Stimulated activated CD4-positive, alpha-beta T cell treated with anti-CD3 and anti-CD28 coated beads, TNF-alpha, amount 100 ng/mL, for 48 hours (primary cell): ENCODE results near the gene SNX14.

Experiments used
- DNase-seq, 3 donors: peaks; one replicate each; pipeline ENCODE4 v3.0.0-alpha.2; 2020; ENCODE audit warnings: low read depth in 3 of 3

Gene SNX14

DNA sequence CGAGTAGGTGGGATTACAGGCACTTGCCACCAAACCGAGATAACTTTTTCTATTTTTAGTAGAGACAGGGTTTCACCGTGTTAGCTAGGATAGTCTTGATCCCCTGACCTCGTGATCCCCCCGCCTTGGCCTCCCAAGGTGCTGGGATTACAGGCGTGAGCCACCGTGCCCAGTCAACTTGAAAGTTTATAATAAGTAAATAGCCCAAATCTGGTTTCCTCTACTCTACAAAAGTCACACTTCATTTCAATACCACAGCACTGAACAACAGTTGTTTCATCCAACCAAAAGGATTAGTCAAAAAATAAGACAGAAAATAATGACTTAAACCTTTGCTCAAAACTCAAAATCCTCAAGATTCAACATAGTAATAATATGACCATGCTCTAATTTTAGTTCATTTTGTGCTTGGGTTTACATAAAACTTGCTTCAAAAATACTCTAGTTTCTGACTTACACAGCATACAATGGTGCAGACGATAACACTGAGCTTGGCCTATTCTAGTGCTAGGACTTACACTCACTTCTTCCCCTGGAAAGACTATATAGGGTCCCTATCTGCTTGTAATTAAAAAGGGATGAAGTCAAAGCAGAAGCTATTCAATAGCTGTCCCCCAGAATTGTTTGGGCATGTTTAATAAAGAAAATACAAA lies 87.1 kb downstream of the SNX14 start:
- peak in 1 of 3 donors; percentile 8 for DNase-seq

DNA sequence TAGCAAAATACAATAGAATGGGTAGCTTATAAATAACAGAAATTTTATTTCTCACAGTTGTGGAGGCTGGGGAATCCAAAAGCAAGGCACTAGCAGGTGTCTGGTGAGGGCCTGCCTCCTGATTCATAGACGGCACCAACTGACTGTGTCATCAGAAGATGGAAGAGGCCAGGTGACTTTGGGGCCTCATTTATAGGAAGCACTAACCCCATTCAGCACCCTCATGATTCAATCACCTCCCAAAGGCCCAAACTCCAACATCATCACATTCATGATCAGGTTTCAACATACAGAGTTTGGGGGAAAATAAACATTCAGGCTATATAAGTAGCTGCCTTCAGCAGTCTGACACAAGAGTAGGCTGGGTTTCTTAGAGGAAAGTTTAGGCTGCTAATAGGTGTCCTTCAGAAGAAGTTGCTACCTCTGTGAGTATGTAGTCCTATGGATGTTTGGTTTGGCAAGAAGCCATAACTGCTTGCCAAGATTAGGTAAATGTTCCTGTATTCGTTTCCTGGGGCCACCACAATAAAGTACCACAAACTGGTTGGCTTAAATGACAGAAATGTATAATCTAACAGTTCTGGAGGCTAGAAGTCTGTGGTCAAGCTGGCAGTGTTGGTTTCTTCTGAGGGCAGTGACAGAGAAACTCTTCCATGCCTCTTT lies 94.9 kb downstream of the SNX14 start:
- no peak for DNase-seq

DNA sequence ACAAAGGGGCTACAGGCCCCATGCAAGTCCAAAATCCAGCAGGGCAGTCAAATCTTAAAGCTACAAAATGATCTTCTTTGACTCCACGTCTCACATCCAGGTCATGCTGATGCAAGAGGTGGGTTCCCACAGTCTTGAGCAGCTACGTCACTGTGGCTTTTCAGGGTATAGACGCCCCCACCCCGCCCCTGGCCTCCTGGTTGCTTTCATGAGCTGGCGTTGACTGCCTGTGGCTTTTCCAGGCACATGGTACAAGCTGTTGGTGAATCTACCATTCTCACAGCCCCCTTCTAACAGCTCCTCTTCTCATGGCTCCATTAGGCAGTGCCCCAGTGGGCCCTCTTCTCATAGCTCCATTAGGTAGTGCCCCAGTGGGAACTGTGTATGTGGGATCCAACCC lies 96.8 kb downstream of the SNX14 start:
- DNase-seq: no peak

DNA sequence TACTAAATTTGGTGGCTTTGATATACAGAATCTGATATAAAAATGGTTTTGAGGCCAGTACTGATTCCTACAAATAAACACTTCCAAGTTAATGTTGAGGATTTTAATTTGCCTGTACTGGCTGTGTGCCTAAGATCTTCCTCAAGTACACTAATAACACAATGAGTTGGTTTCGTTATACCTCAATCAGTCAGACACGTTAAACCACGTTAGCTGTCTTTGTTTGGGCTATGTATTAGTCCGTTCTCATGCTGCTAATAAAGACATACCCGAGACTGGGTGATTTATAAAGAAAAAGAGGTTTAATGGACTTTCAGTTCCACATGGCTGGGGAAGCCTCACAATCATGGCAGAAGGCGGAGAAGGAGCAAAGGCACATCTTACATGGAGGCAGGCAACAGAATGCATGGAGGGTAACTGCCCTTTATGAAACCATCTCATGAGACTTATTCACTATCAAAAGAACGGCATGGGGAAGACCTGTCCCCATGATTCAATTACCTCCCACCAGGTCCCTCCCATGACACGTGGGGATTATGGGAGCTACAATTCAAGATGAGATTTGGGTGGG lies 97.6 kb downstream of the SNX14 start:
- DNase-seq: no peak

DNA sequence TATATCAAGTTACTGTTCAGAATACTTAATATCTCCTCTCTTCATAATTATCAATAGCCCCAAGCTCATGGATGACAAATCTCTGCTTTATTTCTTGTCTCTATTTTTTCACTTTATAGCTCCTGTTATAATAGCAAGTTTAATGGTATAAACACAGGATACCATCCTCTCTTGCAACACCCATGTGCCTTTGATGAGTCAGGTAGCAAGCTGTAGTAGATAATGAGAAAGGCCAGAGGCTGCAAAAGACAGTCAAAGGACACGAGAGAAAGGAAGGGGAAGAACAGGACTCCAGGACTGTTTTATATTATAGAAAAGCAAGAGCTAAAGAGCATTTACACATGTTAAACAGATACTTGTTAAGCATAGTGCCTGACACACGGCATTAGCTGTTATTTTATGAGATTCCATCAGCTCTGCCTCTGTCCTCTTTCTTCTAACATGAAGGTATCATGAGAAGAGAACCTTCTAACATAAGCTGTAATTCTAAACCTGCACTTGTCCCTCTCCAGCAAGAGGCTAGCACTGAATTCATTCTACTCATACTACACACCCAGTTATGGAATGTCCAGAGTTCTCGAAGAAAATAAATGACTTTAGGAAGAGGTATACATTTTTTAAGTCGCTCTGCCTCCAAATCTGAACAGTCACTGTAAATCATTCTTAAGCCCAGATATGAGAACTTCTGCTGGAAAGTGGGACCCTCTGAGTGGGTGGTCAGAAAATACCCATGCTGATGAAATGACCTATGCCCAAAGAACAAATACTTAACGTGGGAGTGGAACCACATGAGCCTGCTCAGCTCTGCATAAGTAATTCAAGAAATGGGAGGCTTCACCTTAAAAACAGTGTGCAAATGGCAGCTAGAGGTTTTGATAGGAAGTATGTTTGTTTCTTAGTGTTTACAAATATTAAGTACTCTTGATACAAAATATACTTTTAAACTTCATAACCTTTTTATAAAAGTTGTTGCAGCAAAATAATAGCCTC lies 98.8 kb downstream of the SNX14 start:
- DNase-seq: no peak

DNA sequence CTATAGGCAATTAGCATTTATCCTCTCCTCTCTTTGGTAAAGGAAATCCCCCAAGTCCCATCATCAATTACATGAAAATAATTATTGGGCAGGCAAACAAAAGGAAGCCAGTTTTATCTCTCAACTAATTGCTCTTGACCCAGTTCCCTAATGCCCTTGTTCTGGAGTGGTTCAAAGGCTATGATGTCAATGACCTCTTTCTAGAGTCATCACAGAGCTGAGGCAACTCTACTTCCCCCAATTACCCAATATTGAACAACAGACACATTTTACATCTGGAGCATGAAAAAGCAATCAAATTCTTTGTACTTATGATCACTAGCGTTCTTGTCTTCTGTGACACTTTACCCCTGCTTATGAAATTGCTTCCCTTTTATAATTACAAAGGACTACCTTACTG lies 100.3 kb downstream of the SNX14 start:
- DNase-seq: no peak

DNA sequence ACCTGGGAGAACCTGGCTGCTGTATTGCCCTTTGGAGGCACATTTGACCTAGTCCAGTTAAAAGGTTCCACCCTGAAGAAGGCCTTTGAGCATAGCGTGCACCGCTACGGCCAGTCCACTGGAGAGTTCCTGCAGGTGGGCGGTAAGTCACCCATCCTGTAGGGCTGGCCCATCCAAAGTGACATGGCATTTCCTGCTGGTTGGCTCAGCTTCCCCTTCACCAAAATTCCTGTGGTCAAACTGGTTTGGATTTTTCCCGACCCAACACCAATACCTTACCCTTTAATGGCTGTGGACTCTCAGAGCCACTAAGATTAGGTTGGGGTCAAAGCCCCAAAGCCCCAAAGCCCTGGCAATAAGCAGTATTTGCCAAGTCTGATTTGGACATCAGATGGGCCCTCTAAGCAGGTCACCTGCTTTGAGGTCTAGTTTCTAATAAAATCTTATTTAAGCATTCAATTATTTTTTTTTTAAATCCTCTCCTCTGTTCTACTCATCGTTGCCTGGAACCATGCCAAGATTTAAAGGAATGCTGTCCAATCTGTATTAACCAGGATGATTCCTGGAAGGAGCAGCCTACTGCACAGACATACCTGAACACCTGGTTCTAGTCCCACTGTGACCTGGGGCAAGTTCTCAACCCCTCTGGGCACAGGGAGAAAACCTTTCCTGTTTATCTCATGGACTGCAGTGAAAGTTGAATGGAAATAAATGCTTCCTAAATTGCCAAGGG lies 103.0 kb downstream of the SNX14 start:
- DNase-seq: no peak

DNA sequence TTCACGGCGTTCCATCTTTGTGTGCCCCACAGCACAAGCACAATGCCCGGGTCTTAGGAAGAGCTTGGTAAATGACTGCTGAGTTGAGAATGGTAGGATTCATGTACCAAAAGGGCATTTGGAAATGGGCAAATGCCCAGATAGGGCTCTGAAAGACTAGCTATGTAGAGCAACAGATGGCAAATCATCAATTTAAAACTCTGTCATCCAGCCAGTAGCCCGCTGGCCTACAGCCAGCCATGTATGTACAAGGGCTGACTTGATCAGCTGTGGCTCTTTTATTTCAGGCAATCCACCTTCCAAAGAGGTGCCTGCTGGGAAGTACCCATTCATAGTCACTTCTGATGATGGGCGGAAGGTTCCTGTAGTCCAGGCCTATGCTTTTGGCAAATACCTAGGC lies 108.7 kb downstream of the SNX14 start:
- no peak for DNase-seq

DNA sequence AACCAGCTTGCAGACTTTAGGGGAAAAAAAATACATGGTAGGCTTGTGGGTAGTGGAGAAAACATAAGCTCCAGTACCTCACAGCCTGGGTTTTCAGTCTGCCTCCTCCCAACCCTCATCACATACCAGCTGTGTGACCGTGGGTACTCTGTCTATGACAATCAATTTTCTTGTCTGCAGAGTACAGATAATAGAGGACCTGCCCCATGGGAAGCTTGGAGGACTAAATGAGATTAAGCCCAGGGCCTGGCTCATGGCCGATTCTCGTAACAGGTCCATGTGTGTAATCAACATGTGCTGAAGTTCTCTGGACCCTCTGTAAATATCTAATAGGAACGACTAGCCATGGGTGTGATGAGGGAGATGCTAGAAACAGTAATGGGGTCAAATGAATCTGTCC lies 109.8 kb downstream of the SNX14 start:
- DNase-seq: no peak

DNA sequence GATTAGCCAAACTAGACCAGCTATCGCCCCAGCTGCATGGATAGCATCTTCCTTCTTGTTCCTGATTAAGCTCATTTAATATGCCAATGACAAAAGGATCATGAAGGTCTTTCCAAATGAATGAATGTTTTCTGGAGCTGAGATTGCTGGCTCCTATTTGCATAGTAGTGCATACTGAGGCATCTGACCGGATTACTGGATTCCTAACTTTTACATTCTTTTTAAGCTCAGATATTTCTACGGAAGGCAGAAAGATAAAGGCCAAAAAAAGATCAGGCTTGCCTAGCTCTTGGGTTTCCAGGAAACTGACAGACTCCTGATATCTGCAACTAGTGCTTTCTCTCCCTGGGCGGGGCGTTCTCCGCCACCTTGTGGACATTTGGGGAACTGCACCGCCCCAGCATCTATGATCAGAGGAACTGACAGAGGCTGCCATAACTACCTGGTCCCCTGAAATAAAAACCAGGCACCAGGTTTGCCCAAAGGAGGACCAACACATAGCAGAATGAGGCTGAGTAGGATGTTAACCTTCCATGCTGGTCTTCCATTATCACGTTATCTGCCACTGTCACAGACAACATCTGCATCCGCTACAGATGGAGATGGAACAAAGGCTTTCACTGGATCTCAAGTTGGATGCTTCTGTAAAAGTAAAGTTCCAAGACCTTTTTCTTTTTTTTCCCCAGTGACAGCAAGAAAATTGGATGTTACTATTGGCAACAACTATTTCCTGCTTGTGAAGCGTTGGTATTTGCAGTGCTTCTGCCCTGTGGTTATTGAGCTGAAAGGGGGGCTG lies 110.6 kb downstream of the SNX14 start:
- DNase-seq: peak; percentile 69 to 78 (median 74)

DNA sequence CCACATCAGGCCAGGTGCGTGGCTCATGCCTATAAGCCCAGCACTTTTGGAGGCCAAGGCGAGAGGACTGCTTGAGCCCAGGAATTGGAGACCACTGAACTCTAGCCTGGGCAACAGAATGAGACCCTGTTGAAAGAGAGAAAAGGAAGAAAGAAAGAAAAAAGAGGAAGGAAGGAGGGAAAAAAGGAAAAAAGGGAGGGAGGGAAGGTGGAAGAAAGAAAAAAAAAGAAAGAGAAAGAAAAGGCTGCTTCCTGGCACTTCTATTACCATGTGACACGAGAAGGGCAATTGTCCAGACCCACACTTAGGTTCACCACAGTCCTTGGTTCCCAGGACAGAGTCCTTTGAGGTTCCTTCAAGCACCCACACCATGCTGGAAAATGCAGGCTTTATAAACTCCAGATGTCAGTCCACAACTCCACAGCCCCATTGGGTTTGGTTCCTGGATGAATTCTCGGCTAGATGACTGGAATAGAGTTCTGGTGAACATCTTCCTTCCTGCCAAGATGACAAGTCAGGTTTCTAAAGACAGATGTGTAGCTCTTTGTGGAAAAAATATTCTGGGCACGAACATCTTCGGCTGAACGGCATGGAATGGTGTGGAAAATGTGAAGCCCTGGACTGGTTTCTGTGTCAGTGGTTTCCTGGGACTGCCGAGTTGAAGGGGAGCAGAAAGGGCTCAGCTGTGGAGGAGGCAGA lies 111.3 kb downstream of the SNX14 start:
- no peak for DNase-seq

DNA sequence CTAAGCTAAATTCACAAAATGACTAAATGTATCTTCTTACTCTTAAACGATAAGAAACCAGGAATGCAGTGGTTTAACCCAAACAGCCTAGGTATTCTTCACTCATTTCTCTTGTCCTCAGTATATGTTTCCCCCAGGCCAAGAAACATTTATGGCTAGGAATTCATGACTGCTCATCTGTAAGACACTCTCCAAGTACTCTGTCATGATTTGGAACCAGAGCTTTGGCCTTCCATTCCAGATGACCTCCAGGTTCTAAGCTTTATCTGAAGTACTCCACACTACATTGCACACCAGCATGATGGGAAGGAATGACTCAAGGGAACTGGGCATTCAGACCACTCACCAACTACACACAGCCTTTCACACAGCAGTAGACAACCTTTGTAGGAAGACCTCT lies 114.5 kb downstream of the SNX14 start:
- no peak for DNase-seq

DNA sequence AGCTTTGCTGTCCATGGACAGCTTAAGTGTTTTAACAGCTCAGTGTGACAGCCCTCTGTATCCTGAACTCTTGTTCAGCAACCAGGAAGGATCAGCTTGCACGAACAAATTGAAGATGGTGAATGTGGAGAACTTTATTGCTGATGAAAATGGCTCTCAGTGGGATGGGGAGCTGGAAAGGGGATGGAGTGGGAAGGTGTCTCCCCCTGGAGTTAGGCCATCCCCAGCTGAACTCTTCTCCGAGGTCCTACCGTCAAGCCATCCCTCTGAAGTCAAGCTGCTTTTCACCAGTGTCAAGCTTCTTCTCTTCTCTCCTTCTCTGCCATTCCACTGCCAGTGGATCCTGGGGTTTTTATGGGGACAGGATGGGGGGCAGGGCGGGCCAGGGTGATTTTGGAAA lies 117.1 kb downstream of the SNX14 start:
- DNase-seq: no peak

DNA sequence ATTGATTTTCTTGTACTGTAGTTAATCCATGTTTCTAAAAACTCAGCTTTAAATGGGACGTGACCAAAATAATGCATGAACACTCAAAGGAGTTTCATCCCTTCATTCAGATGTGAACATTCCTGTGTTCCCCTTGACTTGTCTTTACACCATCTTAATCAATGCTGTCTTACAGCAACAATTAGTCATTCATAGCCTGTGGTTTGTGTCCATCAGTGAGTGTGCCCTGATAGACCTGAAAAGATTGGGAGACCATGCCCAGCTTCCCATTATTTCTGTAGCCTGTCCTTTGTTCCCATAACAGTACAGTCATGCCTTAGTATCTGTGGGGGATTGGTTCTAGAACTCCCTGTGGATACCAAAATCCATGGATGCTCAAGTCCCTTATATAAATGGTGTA lies 119.9 kb downstream of the SNX14 start:
- no peak for DNase-seq

DNA sequence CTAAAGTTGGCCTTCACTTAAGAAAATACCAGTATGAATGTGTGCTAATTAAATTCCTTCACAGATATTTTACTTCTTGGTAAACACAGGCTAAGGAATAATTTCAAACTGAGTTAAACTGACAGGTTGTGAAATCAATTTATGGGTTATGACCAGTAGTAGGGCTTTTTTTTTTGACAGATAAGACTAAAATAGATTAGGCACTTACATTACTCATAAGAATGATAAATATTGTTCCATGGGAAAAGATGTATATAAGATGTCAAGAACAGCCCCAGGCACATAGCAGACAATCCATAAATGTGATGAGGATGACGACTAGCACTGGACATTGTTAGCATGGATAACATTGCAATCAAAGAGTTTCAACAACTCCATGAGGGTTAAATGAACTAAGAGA lies 120.9 kb downstream of the SNX14 start:
- no peak for DNase-seq

DNA sequence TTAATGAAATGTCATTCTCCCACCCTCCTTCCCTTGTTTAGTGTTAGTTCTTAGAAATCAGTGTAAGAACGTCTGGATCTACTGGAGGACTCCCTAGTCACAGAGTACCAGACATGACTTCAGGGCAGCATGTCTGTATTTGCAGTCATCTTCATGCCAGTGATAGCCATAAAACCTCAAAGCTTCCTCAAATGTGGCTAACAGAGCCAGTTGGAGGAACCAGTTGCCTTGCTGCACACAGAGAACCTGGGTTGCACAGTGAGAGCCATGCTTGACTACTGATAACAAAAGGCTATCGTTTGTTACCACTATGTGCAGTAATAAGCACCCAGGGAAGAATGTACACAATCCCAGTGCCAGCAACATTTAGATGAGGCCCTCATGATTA lies 123.6 kb downstream of the SNX14 start:
- DNase-seq: no peak

DNA sequence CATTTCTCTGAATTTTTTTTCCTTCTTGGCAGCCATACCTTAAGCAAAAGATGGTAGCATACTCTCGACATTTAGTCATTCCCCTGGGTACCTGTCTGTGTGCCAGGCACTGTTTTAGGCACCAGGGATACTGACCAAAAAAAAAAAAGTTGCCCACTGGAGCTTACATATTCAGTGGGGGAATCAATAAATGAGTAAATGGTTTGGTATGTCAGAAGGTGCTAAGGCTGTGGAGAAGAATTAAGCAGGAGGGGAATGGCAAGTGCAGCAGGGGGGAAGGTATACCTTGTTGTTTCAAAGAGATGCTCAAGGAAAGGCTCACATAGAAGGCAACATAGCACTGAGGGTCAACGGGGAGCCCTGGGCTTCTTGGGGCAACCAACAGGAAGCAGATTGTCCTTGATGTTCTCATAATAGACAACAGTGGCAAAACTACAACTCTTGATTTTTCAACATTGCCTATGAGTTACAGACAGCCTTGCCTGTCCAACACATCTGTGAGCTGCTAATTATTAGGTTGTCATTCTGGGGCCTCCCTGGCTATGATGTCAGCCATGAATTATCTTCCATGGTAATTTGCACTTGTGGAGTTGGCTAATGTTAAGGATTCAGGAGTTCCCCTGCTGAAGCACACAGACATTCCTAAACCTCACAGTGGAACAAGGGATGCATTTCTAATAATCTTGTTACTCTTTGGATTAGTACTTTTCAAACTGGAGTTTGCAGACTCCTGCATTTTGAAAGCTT lies 124.2 kb downstream of the SNX14 start:
- no peak for DNase-seq

DNA sequence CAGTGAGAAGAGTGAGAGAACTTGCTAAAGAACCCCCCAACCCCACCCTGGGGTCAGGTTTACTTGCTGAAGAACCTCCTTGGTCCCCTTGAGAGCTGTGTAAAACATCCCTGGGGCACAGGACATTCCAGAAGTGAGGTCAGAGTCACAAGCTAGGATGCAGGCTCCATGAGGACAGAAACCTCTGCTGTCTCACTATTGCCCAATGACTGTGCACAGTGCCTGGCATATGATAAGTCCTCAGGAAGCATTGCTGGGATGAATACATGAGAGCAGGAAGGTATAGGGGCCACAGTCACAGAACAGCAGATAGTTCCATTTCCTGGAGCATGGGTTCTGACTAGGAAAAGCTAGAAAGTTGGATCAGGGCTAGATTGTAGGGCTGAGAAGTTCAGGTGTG lies 125.3 kb downstream of the SNX14 start:
- DNase-seq: no peak

DNA sequence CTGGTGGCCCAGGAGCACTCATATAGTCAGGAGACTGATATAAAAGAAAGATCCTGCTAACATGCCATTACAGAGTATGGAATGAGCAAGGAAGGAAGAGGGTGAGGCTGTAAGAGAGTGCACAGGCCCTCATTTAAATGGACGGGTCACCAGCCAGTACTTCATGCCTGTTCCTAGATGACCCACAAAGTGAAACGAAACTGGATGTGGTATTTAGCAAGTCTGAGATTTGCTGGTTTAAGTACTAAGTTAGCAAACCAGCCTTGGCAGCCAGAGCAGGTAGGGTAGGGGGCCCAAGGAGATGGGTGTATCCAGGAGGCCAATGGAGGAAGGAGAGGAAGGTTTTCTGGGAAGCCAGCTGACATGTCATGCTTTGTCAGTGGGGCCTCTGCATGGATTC lies 127.9 kb downstream of the SNX14 start:
- no peak for DNase-seq
